K562 (cell line): Measurements from ENCODE around the gene HSDL1. TPM values are rescaled to one million over a fixed set of nuclear protein-coding genes. Genes with fewer than 3 reads are reported as not detected.

Experiments used
- HOXB6 ChIP-seq: fragments of 250-450 bp; sonication (Bioruptor Pico); IDR thresholded peaks from 2 replicates; pipeline ENCODE4 v1.5.1; 2022; ENCODE audit warnings: mild to moderate bottlenecking, borderline replicate concordance
- TEAD4 ChIP-seq, 2 experiments: sonication (generic) in 1 of 2; formaldehyde crosslinking in 1 of 2; IDR thresholded peaks; 2 replicates each; pipeline versions ENCODE4 v1.6.1 to v1.8.0; 2012 to 2022; ENCODE audit warnings: borderline replicate concordance in 1 of 2, inconsistent platforms in 1 of 2, low read length in 1 of 2, mild to moderate bottlenecking in 1 of 2, missing genetic modification reagents in 1 of 2
- TFE3 ChIP-seq: fragments of 450-650 bp; formaldehyde crosslinking; IDR thresholded peaks from 2 replicates; pipeline ENCODE4 v1.4.0; 2020; ENCODE audit warnings: mild to moderate bottlenecking, mixed read lengths
- TSC22D4 ChIP-seq: fragments of 450-650 bp; IDR thresholded peaks from 2 replicates; pipeline ENCODE4 v1.6.1; 2016; ENCODE audit warnings: missing genetic modification characterization, missing biosample characterization, control low read depth
- ZMIZ1 ChIP-seq, 2 experiments: fragments of 150-350 bp in 1 of 2; IDR thresholded peaks; 2 replicates each; pipeline ENCODE4 v1.6.1; 2012 to 2016; ENCODE audit warnings: low read depth in 2 of 2, low read length in 2 of 2, mild to moderate bottlenecking in 1 of 2, moderate library complexity in 1 of 2
- ZNF133 ChIP-seq: fragments of 250-450 bp; sonication (Bioruptor Pico); IDR thresholded peaks from 2 replicates; pipeline ENCODE4 v1.4.0; 2020; ENCODE audit warnings: mild to moderate bottlenecking
- ZNF57 ChIP-seq: fragments of 450-650 bp; formaldehyde crosslinking; IDR thresholded peaks from 2 replicates; pipeline ENCODE4 v1.4.0; 2020; ENCODE audit warnings: mild to moderate bottlenecking, moderate library complexity
- polyA plus RNA-seq, 8 experiments: library from polyadenylated mRNA; depleted of rRNA in 4 of 8; stranded (reverse) in 5 of 8; unstranded in 3 of 8; fragments of >200 nt; fragmentation: Nextera tagmentation in 2 of 8; fragmentation: Illumina TruSeq in 1 of 8; extraction: Ambion mirVana in 2 of 8; extraction: Trizol in 1 of 8; gene quantifications; 2 replicates each; pipeline versions ENCODE4 v1.2.1 to v1.2.3, GENCODE V29; 2011 to 2014; ENCODE audit warnings: inconsistent platforms in 1 of 8, missing spikeins in 1 of 8
- total RNA-seq, 7 experiments: library from RNA; depleted of rRNA in 6 of 7; stranded (reverse); fragments of >200 nt in 6 of 7; fragmentation: Illumina TruSeq in 2 of 7; extraction: Trizol in 2 of 7; gene quantifications; 2 replicates each; pipeline versions ENCODE4 v1.2.1 to v1.2.3, GENCODE V29; 2011 to 2021; ENCODE audit warnings: low replicate concordance in 1 of 7
- TF ChIP-seq, protein P1 (sequence below): fragments of 450-650 bp; IDR thresholded peaks from 2 replicates; pipeline ENCODE4 v1.6.1; 2016; ENCODE audit warnings: mild to moderate bottlenecking, moderate library complexity

The HSDL1 gene
- total and polyA plus RNA-seq, 9 of the 15 experiments (the other 6 are each of a cell fraction or from before 2014, with no cell fraction given) = 14.8 to 41.2 (median 27.7) TPM

- TF ChIP-seq, protein P1, sequence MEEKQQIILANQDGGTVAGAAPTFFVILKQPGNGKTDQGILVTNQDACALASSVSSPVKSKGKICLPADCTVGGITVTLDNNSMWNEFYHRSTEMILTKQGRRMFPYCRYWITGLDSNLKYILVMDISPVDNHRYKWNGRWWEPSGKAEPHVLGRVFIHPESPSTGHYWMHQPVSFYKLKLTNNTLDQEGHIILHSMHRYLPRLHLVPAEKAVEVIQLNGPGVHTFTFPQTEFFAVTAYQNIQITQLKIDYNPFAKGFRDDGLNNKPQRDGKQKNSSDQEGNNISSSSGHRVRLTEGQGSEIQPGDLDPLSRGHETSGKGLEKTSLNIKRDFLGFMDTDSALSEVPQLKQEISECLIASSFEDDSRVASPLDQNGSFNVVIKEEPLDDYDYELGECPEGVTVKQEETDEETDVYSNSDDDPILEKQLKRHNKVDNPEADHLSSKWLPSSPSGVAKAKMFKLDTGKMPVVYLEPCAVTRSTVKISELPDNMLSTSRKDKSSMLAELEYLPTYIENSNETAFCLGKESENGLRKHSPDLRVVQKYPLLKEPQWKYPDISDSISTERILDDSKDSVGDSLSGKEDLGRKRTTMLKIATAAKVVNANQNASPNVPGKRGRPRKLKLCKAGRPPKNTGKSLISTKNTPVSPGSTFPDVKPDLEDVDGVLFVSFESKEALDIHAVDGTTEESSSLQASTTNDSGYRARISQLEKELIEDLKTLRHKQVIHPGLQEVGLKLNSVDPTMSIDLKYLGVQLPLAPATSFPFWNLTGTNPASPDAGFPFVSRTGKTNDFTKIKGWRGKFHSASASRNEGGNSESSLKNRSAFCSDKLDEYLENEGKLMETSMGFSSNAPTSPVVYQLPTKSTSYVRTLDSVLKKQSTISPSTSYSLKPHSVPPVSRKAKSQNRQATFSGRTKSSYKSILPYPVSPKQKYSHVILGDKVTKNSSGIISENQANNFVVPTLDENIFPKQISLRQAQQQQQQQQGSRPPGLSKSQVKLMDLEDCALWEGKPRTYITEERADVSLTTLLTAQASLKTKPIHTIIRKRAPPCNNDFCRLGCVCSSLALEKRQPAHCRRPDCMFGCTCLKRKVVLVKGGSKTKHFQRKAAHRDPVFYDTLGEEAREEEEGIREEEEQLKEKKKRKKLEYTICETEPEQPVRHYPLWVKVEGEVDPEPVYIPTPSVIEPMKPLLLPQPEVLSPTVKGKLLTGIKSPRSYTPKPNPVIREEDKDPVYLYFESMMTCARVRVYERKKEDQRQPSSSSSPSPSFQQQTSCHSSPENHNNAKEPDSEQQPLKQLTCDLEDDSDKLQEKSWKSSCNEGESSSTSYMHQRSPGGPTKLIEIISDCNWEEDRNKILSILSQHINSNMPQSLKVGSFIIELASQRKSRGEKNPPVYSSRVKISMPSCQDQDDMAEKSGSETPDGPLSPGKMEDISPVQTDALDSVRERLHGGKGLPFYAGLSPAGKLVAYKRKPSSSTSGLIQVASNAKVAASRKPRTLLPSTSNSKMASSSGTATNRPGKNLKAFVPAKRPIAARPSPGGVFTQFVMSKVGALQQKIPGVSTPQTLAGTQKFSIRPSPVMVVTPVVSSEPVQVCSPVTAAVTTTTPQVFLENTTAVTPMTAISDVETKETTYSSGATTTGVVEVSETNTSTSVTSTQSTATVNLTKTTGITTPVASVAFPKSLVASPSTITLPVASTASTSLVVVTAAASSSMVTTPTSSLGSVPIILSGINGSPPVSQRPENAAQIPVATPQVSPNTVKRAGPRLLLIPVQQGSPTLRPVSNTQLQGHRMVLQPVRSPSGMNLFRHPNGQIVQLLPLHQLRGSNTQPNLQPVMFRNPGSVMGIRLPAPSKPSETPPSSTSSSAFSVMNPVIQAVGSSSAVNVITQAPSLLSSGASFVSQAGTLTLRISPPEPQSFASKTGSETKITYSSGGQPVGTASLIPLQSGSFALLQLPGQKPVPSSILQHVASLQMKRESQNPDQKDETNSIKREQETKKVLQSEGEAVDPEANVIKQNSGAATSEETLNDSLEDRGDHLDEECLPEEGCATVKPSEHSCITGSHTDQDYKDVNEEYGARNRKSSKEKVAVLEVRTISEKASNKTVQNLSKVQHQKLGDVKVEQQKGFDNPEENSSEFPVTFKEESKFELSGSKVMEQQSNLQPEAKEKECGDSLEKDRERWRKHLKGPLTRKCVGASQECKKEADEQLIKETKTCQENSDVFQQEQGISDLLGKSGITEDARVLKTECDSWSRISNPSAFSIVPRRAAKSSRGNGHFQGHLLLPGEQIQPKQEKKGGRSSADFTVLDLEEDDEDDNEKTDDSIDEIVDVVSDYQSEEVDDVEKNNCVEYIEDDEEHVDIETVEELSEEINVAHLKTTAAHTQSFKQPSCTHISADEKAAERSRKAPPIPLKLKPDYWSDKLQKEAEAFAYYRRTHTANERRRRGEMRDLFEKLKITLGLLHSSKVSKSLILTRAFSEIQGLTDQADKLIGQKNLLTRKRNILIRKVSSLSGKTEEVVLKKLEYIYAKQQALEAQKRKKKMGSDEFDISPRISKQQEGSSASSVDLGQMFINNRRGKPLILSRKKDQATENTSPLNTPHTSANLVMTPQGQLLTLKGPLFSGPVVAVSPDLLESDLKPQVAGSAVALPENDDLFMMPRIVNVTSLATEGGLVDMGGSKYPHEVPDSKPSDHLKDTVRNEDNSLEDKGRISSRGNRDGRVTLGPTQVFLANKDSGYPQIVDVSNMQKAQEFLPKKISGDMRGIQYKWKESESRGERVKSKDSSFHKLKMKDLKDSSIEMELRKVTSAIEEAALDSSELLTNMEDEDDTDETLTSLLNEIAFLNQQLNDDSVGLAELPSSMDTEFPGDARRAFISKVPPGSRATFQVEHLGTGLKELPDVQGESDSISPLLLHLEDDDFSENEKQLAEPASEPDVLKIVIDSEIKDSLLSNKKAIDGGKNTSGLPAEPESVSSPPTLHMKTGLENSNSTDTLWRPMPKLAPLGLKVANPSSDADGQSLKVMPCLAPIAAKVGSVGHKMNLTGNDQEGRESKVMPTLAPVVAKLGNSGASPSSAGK = no peak
- TF ChIP-seq TEAD4 (IDR thresholded peaks at IDR 0.05; ENCODE audit: low read length) (no peak), TEAD4 (CRISPR knock-in tag; IDR thresholded peaks at IDR 0.05; ENCODE audit: borderline replicate concordance) (no peak), TSC22D4 (tag) (no peak), ZNF133 (CRISPR knock-in tag) (no peak), ZMIZ1 (IDR thresholded peaks at IDR 0.05; ENCODE audit: low read depth in 2 of 2, low read length in 2 of 2) (peak in 1 of 2 experiments; percentile 71; a peak in 1 of 4 replicates), ZNF57 (no peak), TFE3 (CRISPR knock-in tag) (no peak), HOXB6 (CRISPR knock-in tag) (no peak)
Measured at GRCh38 chr16:84186685-84187437, 41.9 kb upstream of the HSDL1 start, which contains the start of gene TAF1C (continued).
